SK-N-SH treated with all-trans-retinoic acid at 6 μM for 48 hours (cell line): ENCODE results near the gene LRRC43.

Experiments
- ATAC-seq: fragments of 200-7000 bp; cut with Tn5 transposase; 3 replicates; pipeline ENCODE4 v1.9.1; 2020; ENCODE audit warnings: mild to moderate bottlenecking, moderate library complexity
- ARNTL ChIP-seq: fragments of 450-650 bp; formaldehyde crosslinking; IDR thresholded peaks from 2 replicates; pipeline ENCODE4 v1.5.0; 2020; ENCODE audit warnings: low read depth, mild to moderate bottlenecking, moderate library complexity, borderline replicate concordance
- BACH2 ChIP-seq: fragments of 250-450 bp; sonication (Bioruptor Pico); IDR thresholded peaks from 2 replicates; pipeline ENCODE4 v1.9.0; 2021; ENCODE audit warnings: mild to moderate bottlenecking, borderline replicate concordance
- CSDC2 ChIP-seq: fragments of 250-450 bp; sonication (Bioruptor Pico); IDR thresholded peaks from 2 replicates; pipeline ENCODE4 v1.5.0; 2020; ENCODE audit warnings: mild to moderate bottlenecking, moderate library complexity
- ESRRG ChIP-seq: fragments of 250-450 bp; sonication (Bioruptor Pico); IDR thresholded peaks from 2 replicates; pipeline ENCODE4 v1.6.1; 2021; ENCODE audit warnings: mild to moderate bottlenecking
- GLIS3 ChIP-seq: fragments of 250-450 bp; sonication (Bioruptor Pico); IDR thresholded peaks from 2 replicates; pipeline ENCODE4 v1.5.0; 2020; ENCODE audit warnings: mild to moderate bottlenecking, moderate library complexity
- ISL1 ChIP-seq: fragments of 250-450 bp; sonication (Bioruptor Pico); IDR thresholded peaks from 2 replicates; pipeline ENCODE4 v2.1.2; 2022; ENCODE audit warnings: mild to moderate bottlenecking, moderate library complexity
- OSR1 ChIP-seq: fragments of 250-450 bp; sonication (Bioruptor Pico); IDR thresholded peaks from 2 replicates; pipeline ENCODE4 v1.8.0; 2022; ENCODE audit warnings: moderate library complexity, mild to moderate bottlenecking, inconsistent platforms
- PPARA ChIP-seq: fragments of 250-450 bp; sonication (Bioruptor Pico); IDR thresholded peaks from 2 replicates; pipeline ENCODE4 v1.5.0; 2020; ENCODE audit warnings: mild to moderate bottlenecking, borderline replicate concordance
- RARB ChIP-seq: fragments of 250-450 bp; sonication (Bioruptor Pico); IDR thresholded peaks from 2 replicates; pipeline ENCODE4 v1.8.0; 2021; ENCODE audit warnings: mild to moderate bottlenecking, moderate library complexity
- SNAI2 ChIP-seq: fragments of 250-450 bp; sonication (Bioruptor Pico); IDR thresholded peaks from 2 replicates; pipeline ENCODE4 v1.5.0; 2020; ENCODE audit warnings: mild to moderate bottlenecking, moderate library complexity
- TCF4 ChIP-seq: fragments of 250-450 bp; sonication (Bioruptor Pico); IDR thresholded peaks from 2 replicates; pipeline ENCODE4 v1.8.0; 2021; ENCODE audit warnings: mild to moderate bottlenecking, moderate library complexity, borderline replicate concordance
- TOX ChIP-seq: fragments of 250-450 bp; sonication (Bioruptor Pico); IDR thresholded peaks from 2 replicates; pipeline ENCODE4 v1.8.0; 2021; ENCODE audit warnings: mild to moderate bottlenecking, moderate library complexity, borderline replicate concordance
- ZC3H10 ChIP-seq: fragments of 250-450 bp; sonication (Bioruptor Pico); IDR thresholded peaks from 2 replicates; pipeline ENCODE4 v1.5.1; 2021; ENCODE audit warnings: mild to moderate bottlenecking, moderate library complexity
- ZFP3 ChIP-seq: fragments of 250-450 bp; sonication (Bioruptor Pico); IDR thresholded peaks from 2 replicates; pipeline ENCODE4 v1.5.0; 2020; ENCODE audit warnings: mild to moderate bottlenecking, moderate library complexity
- ZNF565 ChIP-seq: fragments of 450-650 bp; formaldehyde crosslinking; conservative IDR thresholded peaks from 2 replicates; pipeline ENCODE4 v1.5.0; 2020; ENCODE audit warnings: low read depth, mild to moderate bottlenecking, moderate library complexity
- ZNF70 ChIP-seq: fragments of 450-650 bp; formaldehyde crosslinking; IDR thresholded peaks from 2 replicates; pipeline ENCODE4 v1.5.0; 2020; ENCODE audit warnings: mild to moderate bottlenecking, moderate library complexity
- ZNF8 ChIP-seq: fragments of 450-650 bp; formaldehyde crosslinking; IDR thresholded peaks from 2 replicates; pipeline ENCODE4 v1.5.0; 2020; ENCODE audit warnings: mild to moderate bottlenecking, moderate library complexity
- TF ChIP-seq, protein P1 (sequence below): fragments of 250-450 bp; sonication (Bioruptor Pico); IDR thresholded peaks from 2 replicates; pipeline ENCODE4 v1.5.1; 2021; ENCODE audit warnings: mild to moderate bottlenecking, moderate library complexity
- TF ChIP-seq, protein P2 (sequence below): fragments of 250-450 bp; sonication (Bioruptor Pico); IDR thresholded peaks from 2 replicates; pipeline ENCODE4 v1.8.0; 2021; ENCODE audit warnings: low read depth, mild to moderate bottlenecking, moderate library complexity, borderline replicate concordance
- TF ChIP-seq, protein P3 (sequence below): fragments of 250-450 bp; sonication (Bioruptor Pico); IDR thresholded peaks from 2 replicates; pipeline ENCODE4 v1.5.1; 2020; ENCODE audit warnings: low read depth, mild to moderate bottlenecking, moderate library complexity
- TF ChIP-seq, protein P4 (sequence below): fragments of 250-450 bp; sonication (Bioruptor Pico); IDR thresholded peaks from 2 replicates; pipeline ENCODE4 v1.5.0; 2020; ENCODE audit warnings: mild to moderate bottlenecking, moderate library complexity
- TF ChIP-seq, protein P5 (sequence below): fragments of 250-450 bp; sonication (Bioruptor Pico); IDR thresholded peaks from 2 replicates; pipeline ENCODE4 v1.8.0; 2020; ENCODE audit warnings: mild to moderate bottlenecking, moderate library complexity, borderline replicate concordance

Gene LRRC43

DNA sequence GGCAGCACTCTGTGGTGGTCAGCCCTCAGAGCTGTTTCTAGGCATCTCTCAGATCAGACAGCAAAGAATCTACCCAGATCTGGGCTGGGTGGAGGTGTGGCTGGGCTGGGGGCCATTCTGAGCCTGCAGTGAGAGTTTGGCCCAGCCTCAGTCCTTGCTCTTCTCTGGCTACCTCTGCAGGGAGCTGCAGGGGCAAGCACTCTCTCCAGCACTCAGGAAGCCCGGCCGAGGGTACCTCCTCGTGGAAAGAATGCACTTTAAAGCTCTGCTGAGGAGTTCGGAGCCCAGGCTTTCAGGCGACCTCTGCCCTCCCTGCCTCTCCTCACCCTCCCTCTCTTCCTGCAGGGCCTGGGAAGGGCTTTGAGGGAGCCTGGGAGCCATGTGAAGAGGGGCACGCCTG is 40.1 kb upstream of the LRRC43 start:
- TF ChIP-seq ZFP3 (CRISPR knock-in tag) = no peak
- no peak for TF ChIP-seq ZNF565 (CRISPR knock-in tag)
- no peak for TF ChIP-seq ZC3H10 (CRISPR knock-in tag)
- TF ChIP-seq ESRRG (CRISPR knock-in tag) = no peak
- TF ChIP-seq, protein P1, sequence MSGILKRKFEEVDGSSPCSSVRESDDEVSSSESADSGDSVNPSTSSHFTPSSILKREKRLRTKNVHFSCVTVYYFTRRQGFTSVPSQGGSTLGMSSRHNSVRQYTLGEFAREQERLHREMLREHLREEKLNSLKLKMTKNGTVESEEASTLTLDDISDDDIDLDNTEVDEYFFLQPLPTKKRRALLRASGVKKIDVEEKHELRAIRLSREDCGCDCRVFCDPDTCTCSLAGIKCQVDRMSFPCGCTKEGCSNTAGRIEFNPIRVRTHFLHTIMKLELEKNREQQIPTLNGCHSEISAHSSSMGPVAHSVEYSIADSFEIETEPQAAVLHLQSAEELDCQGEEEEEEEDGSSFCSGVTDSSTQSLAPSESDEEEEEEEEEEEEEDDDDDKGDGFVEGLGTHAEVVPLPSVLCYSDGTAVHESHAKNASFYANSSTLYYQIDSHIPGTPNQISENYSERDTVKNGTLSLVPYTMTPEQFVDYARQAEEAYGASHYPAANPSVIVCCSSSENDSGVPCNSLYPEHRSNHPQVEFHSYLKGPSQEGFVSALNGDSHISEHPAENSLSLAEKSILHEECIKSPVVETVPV = no peak
- TF ChIP-seq, protein P2, sequence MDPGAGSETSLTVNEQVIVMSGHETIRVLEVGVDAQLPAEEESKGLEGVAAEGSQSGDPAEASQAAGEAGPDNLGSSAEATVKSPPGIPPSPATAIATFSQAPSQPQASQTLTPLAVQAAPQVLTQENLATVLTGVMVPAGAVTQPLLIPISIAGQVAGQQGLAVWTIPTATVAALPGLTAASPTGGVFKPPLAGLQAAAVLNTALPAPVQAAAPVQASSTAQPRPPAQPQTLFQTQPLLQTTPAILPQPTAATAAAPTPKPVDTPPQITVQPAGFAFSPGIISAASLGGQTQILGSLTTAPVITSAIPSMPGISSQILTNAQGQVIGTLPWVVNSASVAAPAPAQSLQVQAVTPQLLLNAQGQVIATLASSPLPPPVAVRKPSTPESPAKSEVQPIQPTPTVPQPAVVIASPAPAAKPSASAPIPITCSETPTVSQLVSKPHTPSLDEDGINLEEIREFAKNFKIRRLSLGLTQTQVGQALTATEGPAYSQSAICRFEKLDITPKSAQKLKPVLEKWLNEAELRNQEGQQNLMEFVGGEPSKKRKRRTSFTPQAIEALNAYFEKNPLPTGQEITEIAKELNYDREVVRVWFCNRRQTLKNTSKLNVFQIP (CRISPR knock-in tag) = no peak
- no peak for TF ChIP-seq GLIS3 (CRISPR knock-in tag)
- TF ChIP-seq ISL1 = no peak
- no peak for TF ChIP-seq SNAI2
- no peak for TF ChIP-seq TOX (CRISPR knock-in tag)
- no peak for TF ChIP-seq OSR1 (CRISPR knock-in tag)
- TF ChIP-seq, protein P3, sequence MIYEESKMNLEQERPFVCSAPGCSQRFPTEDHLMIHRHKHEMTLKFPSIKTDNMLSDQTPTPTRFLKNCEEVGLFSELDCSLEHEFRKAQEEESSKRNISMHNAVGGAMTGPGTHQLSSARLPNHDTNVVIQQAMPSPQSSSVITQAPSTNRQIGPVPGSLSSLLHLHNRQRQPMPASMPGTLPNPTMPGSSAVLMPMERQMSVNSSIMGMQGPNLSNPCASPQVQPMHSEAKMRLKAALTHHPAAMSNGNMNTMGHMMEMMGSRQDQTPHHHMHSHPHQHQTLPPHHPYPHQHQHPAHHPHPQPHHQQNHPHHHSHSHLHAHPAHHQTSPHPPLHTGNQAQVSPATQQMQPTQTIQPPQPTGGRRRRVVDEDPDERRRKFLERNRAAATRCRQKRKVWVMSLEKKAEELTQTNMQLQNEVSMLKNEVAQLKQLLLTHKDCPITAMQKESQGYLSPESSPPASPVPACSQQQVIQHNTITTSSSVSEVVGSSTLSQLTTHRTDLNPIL (CRISPR knock-in tag) = no peak
- no peak for TF ChIP-seq ARNTL (CRISPR knock-in tag)
- TF ChIP-seq PPARA = no peak
- TF ChIP-seq BACH2 = no peak
- no peak for TF ChIP-seq TCF4 (CRISPR knock-in tag)
- TF ChIP-seq, protein P4, sequence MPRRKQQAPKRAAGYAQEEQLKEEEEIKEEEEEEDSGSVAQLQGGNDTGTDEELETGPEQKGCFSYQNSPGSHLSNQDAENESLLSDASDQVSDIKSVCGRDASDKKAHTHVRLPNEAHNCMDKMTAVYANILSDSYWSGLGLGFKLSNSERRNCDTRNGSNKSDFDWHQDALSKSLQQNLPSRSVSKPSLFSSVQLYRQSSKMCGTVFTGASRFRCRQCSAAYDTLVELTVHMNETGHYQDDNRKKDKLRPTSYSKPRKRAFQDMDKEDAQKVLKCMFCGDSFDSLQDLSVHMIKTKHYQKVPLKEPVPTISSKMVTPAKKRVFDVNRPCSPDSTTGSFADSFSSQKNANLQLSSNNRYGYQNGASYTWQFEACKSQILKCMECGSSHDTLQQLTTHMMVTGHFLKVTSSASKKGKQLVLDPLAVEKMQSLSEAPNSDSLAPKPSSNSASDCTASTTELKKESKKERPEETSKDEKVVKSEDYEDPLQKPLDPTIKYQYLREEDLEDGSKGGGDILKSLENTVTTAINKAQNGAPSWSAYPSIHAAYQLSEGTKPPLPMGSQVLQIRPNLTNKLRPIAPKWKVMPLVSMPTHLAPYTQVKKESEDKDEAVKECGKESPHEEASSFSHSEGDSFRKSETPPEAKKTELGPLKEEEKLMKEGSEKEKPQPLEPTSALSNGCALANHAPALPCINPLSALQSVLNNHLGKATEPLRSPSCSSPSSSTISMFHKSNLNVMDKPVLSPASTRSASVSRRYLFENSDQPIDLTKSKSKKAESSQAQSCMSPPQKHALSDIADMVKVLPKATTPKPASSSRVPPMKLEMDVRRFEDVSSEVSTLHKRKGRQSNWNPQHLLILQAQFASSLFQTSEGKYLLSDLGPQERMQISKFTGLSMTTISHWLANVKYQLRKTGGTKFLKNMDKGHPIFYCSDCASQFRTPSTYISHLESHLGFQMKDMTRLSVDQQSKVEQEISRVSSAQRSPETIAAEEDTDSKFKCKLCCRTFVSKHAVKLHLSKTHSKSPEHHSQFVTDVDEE = no peak
- TF ChIP-seq, all 23 proteins: peak for 0
- no peak for ATAC-seq

DNA sequence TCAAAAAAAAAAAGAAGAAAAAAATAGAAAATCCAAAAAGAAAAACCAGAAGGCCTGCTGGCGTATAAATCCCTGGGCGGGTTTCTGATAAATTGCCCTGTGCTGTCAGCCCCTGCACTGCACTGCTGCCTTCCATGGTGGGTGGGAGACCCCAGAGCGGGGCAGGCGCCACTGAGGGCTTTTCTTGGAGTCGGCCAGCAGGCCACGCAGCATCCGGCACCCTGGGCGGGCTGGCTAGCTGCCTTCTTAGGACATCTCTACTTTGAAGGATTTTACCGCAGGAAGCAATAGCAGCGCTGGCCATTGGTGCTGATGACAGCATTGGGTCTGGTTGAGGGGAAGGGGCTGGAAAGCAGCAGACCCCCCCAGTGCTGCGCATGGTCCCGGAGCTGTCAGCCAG is 38.0 kb upstream of the LRRC43 start:
- ATAC-seq = no peak
- TF ChIP-seq ISL1 (no peak), PPARA (no peak), SNAI2 (no peak), RARB (CRISPR knock-in tag) (no peak), ARNTL (CRISPR knock-in tag) (no peak), ZC3H10 (CRISPR knock-in tag) (no peak), TCF4 (CRISPR knock-in tag) (no peak), ZNF8 (no peak), ESRRG (CRISPR knock-in tag) (no peak), CSDC2 (CRISPR knock-in tag) (no peak), OSR1 (CRISPR knock-in tag) (no peak), ZFP3 (CRISPR knock-in tag) (no peak), TOX (CRISPR knock-in tag) (no peak), ZNF565 (CRISPR knock-in tag) (no peak), ZNF70 (CRISPR knock-in tag) (no peak)
- TF ChIP-seq, protein P1 = no peak
- TF ChIP-seq, protein P2 (CRISPR knock-in tag) = no peak
- TF ChIP-seq, protein P5, sequence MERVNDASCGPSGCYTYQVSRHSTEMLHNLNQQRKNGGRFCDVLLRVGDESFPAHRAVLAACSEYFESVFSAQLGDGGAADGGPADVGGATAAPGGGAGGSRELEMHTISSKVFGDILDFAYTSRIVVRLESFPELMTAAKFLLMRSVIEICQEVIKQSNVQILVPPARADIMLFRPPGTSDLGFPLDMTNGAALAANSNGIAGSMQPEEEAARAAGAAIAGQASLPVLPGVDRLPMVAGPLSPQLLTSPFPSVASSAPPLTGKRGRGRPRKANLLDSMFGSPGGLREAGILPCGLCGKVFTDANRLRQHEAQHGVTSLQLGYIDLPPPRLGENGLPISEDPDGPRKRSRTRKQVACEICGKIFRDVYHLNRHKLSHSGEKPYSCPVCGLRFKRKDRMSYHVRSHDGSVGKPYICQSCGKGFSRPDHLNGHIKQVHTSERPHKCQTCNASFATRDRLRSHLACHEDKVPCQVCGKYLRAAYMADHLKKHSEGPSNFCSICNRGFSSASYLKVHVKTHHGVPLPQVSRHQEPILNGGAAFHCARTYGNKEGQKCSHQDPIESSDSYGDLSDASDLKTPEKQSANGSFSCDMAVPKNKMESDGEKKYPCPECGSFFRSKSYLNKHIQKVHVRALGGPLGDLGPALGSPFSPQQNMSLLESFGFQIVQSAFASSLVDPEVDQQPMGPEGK = no peak
- TF ChIP-seq, protein P4 = no peak
